ENCODE results near the gene INS. TPM values are rescaled to one million over a fixed set of nuclear protein-coding genes. Genes with fewer than 3 reads are reported as not detected.
A peak's percentile ranks its signal among the peaks of the same experiment; 100 is the strongest.

Gene INS
- not detected for total RNA-seq

DNA sequence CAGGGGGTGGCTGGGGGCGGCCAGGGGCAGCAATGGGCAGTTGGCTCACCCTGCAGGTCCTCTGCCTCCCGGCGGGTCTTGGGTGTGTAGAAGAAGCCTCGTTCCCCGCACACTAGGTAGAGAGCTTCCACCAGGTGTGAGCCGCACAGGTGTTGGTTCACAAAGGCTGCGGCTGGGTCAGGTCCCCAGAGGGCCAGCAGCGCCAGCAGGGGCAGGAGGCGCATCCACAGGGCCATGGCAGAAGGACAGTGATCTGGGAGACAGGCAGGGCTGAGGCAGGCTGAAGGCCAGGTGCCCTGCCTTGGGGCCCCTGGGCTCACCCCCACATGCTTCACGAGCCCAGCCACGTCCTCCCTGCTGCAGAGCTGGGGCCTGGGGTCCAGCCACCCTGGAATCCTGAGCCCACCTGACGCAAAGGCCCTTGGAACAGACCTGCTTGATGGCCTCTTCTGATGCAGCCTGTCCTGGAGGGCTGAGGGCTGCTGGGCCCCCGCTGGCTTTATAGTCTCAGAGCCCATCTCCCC lies at the start of gene INS:
INS (minus strand) TSS at position 474 of the 524 bp plus-strand sequence; CDS start at position 236, 238 bp downstream.
- ChIA-PET POLR2A (no interaction called here), CTCF (no interaction called here)
- H3K36me3 Mint-ChIP-seq (ENCODE audit: low read depth), result no peaks in the 10 kb centered on the region
- no peak for DNase-seq
- no peaks in the 10 kb centered on the region for H3K27me3 Mint-ChIP-seq
- no peak within 1 kb of the TSS for H3K4me3 Mint-ChIP-seq
- H3K9me3 Mint-ChIP-seq, result no peaks in the 10 kb centered on the region
- H3K27ac Mint-ChIP-seq, result no peak within 1 kb of the TSS
- no peaks in the 10 kb centered on the region for H3K4me1 Mint-ChIP-seq

DNA sequence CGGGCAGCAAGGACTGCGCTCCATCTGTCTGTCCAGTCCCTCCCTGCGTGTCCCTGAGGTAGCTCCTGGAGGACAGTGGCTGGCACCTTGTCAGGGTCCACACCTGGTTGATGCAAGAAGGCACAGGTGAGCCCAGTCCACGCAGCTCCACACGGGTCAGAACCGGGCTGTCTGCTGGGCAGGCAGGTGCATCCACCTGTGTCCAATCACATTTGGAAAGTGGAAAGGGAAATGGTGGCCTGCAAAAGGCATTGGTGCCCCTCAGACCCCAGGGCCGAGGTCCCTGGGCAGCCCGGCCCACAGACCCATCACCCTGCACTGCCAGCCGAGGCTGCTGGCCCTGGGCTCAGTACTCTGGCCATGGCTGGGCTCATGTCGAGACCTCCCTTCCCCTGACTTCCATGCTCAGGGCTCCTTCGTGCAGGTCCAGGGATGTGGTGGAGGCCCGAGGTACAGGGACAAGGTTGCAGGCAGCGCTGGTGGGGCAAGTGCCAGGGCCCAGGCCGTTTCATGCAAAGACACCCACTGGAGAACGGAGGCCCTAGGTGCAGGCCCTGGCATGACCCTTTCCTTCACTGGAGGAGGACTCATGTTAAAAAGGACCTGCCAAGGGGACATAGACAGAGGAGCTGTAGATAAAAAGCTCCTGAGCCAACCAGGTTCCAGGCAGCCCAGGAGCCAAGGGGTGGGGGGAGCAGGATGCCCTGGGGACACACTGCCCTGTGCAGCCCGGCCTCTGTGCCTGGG lies 49.5 kb upstream of the INS start:
- H3K27me3 Mint-ChIP-seq, result no peaks in the 10 kb centered on the region
- ChIA-PET POLR2A (no interaction called here), CTCF (interaction anchor here (0.5 kb wide), 1 partner anchor 92 kb away, joined by 3 read pairs; no protein-coding TSS in a partner anchor)

DNA sequence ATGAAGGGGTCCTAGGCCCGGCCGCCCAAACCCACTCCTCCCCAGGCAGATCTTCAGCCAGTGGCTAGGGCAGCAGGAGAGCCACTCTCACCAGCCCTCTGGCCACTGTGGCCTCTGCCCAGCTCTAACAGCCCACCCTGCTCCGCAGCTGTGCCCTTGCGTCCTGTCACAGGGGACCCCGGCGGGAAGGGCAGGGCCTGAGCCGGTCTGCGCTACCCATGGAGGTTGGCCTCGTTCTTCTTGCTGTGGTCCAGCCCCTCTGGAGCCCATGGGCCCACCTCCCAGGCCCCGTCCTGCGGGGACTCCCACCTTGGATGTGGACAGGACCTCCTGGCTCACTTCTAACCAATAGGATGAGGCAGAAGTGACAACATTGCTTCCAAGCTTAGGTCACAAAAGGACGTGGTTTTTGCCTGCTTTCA lies 48.9 kb upstream of the INS start:
- Mint-ChIP-seq H3K27me3 (no peaks in the 10 kb centered on the region), H3K4me1 (peaks cover 19% of the 10 kb centered on the region), H3K9me3 (no peaks in the 10 kb centered on the region), H3K27ac (no peak overlapping the region), H3K36me3 (ENCODE audit: low read depth) (no peaks in the 10 kb centered on the region), H3K4me3 (no peak overlapping the region)
- ChIA-PET POLR2A (no interaction called here), CTCF (interaction anchor here (0.5 to 1.2 kb wide), 2 partner anchors 93 to 95 kb away, joined by 3 read pairs; no protein-coding TSS in a partner anchor)
- DNase-seq, result no peak

More for the DNA sequence above, 49.5 kb upstream of the INS start:
- no peak overlapping the region for H3K4me3 Mint-ChIP-seq
- peak; percentile 6 for DNase-seq
- no peak overlapping the region for H3K27ac Mint-ChIP-seq
- H3K4me1 Mint-ChIP-seq, result peaks cover 19% of the 10 kb centered on the region
- H3K36me3 Mint-ChIP-seq (ENCODE audit: low read depth), result no peaks in the 10 kb centered on the region
- H3K9me3 Mint-ChIP-seq, result no peaks in the 10 kb centered on the region

DNA sequence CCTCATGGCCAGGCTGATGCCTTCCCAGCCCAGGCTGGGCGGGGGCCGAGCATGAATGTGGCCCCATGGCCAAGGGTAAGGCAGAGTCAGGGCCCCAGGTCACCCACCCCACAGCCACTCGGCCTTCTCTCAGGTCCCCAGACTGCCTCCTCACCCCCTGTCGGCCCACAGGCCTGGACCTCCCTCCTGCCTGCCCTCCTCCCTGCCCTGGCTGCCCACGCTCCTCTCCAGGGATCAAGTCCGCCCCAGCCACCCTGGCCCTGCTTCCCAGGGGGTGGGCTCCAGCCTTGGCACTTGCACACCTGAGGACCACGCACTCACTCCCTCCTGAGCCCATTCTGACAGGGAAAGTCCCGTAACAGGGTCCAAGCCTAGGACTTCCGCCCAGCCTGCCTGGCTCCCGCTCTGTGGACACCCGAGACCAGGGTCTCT lies 48.4 kb upstream of the INS start:
- Mint-ChIP-seq H3K9me3 (no peaks in the 10 kb centered on the region), H3K27me3 (no peaks in the 10 kb centered on the region), H3K4me3 (no peak overlapping the region), H3K27ac (no peak overlapping the region), H3K36me3 (ENCODE audit: low read depth) (no peaks in the 10 kb centered on the region), H3K4me1 (peaks cover 15% of the 10 kb centered on the region)
- ChIA-PET POLR2A (no interaction called here), CTCF (interaction anchor here (1.2 to 1.4 kb wide), 2 partner anchors 95 to 211 kb away, joined by 3 read pairs; no protein-coding TSS in a partner anchor)
- no peak for DNase-seq

DNA sequence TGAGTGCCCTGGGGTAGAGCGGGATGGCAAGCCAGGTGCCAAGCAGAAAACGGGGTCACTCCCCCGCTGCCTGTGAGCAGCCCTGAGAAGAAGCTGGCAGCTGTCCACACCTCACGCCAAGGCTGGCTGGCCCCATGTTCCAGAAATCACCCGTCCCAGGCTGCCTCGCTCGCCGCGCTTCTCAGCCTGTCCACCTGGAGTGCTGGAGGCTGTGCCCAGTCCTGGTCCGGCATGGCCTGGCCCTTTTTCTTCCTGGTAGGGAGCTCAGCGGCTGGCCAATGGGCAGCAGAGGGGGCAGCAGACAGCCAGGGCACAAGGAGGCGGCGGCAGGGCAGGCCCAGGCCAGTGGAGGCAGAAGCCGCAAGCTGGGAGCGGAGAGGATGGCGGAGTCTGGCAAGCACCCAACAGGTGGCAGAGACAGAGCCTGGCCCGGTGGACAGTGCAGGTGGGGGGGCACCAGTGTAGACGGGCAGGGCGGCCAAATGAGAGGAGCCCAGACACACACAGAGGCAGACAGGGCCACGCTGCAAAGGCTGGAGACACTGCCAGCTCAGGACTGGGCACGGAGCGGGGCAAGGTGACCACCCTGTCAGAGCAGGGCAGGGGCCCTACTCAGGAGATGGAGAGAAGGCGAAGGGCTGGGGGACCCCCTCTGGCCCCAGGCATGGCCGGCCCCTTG lies 47.8 kb upstream of the INS start:
- Mint-ChIP-seq H3K4me3 (no peak overlapping the region), H3K27ac (no peak overlapping the region), H3K36me3 (ENCODE audit: low read depth) (no peaks in the 10 kb centered on the region), H3K9me3 (no peaks in the 10 kb centered on the region), H3K4me1 (peaks cover 10% of the 10 kb centered on the region), H3K27me3 (no peaks in the 10 kb centered on the region)
- DNase-seq, result peak; percentile 4
- POLR2A ChIA-PET, result no interaction called here
- CTCF ChIA-PET, result interaction anchor here (0.7 to 1.4 kb wide), 3 partner anchors 61 to 212 kb away, joined by 3 read pairs; no protein-coding TSS in a partner anchor

DNA sequence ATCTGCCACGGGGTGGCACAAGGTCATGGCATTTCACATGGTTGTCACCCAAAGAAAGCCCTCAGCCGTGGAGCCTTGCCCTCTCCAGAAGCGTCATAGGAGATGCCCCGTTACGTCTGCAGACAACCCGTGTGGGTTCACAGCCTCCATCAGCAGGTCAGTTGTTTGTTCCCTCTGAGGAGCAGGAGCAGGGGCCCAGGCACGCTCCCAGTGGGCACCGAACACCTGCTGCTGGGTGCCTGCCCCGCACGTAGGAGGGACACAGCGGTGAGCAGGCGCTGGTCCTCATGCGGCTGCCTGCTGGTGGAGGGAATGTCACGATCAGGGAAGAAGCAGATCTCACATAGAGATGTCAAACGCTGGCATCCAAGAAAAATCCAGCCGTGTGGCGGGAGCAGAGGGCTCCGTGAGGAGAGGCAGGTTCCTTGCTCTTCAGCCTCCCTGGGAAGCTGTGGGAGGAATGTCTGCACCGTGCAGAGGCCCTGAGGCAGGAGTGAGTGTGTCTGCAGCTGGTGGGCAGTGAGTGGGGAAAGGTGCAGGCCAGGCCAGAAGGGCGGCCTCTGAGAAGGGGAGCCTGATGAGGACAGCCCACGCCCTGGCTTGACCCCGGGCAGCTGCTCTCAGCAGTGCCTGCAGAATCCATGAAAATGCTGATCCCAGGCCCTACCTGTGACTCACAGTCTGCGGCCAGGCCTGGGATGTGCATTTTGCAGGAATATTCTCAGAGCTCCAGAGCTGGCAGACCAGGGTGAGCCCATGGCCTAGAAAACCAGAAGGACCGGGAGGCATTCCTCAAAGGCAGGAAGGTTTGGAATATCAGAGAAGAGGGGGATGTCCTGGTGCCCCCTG lies 47.0 kb upstream of the INS start:
- DNase-seq, result peak; percentile 1
- ChIA-PET POLR2A (no interaction called here), CTCF (interaction anchor here (0.7 to 1.4 kb wide), 2 partner anchors 62 to 213 kb away, joined by 3 read pairs; no protein-coding TSS in a partner anchor)
- Mint-ChIP-seq H3K36me3 (ENCODE audit: low read depth) (no peaks in the 10 kb centered on the region), H3K4me1 (peaks cover 3% of the 10 kb centered on the region), H3K27ac (no peak overlapping the region), H3K9me3 (no peaks in the 10 kb centered on the region), H3K27me3 (no peaks in the 10 kb centered on the region), H3K4me3 (no peak overlapping the region)

DNA sequence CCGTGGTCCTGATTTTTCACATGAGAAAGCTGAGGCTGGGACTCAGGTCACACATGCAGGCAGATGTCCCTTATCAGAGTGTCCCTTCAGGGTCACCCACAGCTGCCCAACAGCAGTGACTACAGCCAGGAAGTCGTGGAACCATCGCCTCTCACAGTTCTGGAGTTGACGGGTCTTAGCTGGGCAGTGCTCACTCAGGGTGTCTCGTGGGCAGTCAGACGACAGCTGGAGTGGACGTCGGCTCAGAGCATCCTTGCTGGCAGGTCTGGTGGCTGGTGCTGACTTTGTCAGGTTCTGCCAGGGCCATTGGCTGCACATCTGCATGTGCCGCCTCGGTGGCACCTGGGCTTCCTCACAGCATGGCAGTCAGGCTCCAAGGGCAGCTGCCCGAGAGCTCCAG lies 46.2 kb upstream of the INS start:
- Mint-ChIP-seq H3K27ac (no peak overlapping the region), H3K4me1 (peaks cover under 1% of the 10 kb centered on the region), H3K36me3 (ENCODE audit: low read depth) (no peaks in the 10 kb centered on the region), H3K27me3 (no peaks in the 10 kb centered on the region), H3K4me3 (no peak overlapping the region), H3K9me3 (no peaks in the 10 kb centered on the region)
- CTCF ChIA-PET, result no interaction called here
- DNase-seq, result no peak
- POLR2A ChIA-PET, result no interaction called here

DNA sequence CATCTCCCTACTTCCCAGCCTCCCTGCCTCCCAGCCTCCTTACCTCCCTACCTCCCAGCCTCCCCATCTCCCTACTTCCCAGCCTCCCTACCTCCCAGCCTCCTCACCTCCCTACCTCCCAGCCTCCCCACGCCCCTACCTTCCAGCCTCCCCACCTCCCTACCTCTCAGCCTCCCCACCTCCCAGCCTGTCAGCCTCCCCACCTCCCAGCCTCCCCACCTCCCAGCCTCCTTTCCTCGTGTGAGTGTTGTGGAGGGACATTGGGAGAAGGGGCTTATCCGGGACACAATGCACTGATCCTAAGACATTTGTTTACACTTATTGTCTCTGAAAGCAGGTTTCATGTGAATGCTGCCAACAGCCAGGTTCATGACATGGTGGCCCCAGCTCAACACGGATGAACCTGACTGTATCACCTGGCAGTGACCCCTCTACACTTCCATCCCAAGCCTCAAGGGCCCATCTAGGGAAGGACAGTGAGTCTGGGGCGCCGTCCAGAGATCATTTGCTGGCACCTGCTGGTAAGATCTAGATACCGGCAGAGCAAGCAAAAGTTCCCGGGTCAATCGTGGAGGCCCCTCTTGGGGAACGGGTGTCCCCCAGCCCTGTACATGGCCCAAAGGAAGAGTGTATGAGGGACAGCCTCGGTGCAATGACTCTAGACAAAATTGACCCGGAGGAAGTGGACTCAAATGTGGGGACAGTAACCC lies 45.1 kb upstream of the INS start:
- H3K27ac Mint-ChIP-seq, result no peak overlapping the region
- H3K4me1 Mint-ChIP-seq, result no peaks in the 10 kb centered on the region
- H3K9me3 Mint-ChIP-seq, result no peaks in the 10 kb centered on the region
- H3K36me3 Mint-ChIP-seq (ENCODE audit: low read depth), result no peaks in the 10 kb centered on the region
- POLR2A ChIA-PET, result no interaction called here
- CTCF ChIA-PET, result no interaction called here
- no peak overlapping the region for H3K4me3 Mint-ChIP-seq
- no peaks in the 10 kb centered on the region for H3K27me3 Mint-ChIP-seq
- DNase-seq, result no peak

DNA sequence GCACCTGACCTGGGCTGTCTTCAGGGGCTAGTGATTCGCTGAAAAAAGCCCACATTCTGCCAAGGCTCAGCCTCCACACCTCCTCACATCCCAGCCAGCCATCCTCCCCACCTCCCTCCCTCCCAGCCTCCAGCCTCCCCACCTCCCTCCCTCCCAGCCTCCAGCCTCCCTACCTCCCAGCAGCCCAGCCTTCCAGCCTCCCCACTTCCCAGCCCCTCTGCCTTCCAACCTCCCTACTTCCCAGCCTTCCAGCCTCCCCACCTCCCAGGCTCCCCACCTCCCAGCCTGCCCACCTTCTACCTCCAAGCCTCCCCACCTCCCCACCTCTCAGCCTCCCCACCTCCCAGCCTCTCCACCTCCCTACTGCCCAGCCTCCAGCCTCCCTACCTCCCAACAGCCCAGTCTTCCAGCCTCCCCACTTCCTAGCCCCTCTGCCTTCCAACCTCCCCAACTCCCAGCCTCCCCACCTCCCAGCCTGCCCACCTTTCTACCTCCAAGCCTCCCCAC lies 44.3 kb upstream of the INS start:
- ChIA-PET POLR2A (no interaction called here), CTCF (no interaction called here)
- H3K9me3 Mint-ChIP-seq, result no peaks in the 10 kb centered on the region
- H3K27ac Mint-ChIP-seq, result no peak overlapping the region
- H3K4me3 Mint-ChIP-seq, result no peak overlapping the region
- DNase-seq, result no peak
- H3K36me3 Mint-ChIP-seq (ENCODE audit: low read depth), result no peaks in the 10 kb centered on the region
- H3K4me1 Mint-ChIP-seq, result no peaks in the 10 kb centered on the region
- no peaks in the 10 kb centered on the region for H3K27me3 Mint-ChIP-seq

DNA sequence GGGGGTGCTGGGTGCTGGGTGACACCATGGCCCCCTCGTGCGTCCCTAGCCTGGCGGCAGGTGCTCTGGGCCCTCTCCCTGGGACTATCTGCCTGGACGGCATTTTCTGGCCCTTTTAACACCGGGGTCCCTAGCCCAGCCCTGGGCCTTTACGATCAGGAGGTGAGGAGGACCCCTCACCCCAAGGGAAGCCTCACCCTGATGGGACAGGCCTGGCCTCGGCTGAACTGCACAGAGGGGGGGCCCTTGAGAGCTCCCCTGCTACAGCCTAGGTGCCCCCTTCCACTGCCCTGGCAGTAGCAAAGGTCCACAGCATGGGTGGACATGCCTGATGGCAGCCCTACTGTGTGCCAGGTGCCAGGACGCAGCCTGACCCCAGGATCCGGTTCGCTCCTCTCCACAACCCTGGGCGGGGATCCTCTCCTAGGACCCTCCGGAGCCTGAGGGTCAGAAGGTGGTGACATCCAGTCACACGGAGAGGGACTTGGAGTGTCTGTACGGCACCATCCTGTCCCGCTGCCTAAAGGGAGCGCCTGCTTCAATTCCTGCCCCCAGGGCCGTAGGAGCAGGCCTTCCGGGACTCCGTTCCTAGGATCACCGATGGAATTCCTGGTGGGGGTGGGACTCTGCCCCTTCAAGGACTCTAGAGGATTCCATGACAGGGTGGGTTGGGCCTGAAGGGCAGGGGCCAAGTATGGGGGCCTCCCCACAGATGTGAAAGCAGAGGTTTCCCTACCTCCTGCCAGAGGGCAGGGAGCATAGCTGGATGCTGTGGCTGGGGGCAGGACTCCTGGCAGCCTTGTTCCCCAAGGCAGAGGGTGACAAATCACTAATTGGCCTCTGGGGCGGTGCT lies 43.6 kb upstream of the INS start:
- Mint-ChIP-seq H3K27me3 (no peaks in the 10 kb centered on the region), H3K9me3 (no peaks in the 10 kb centered on the region), H3K4me3 (no peak overlapping the region), H3K27ac (no peak overlapping the region), H3K4me1 (no peaks in the 10 kb centered on the region), H3K36me3 (ENCODE audit: low read depth) (no peaks in the 10 kb centered on the region)
- ChIA-PET CTCF (no interaction called here), POLR2A (no interaction called here)
- DNase-seq, result no peak

DNA sequence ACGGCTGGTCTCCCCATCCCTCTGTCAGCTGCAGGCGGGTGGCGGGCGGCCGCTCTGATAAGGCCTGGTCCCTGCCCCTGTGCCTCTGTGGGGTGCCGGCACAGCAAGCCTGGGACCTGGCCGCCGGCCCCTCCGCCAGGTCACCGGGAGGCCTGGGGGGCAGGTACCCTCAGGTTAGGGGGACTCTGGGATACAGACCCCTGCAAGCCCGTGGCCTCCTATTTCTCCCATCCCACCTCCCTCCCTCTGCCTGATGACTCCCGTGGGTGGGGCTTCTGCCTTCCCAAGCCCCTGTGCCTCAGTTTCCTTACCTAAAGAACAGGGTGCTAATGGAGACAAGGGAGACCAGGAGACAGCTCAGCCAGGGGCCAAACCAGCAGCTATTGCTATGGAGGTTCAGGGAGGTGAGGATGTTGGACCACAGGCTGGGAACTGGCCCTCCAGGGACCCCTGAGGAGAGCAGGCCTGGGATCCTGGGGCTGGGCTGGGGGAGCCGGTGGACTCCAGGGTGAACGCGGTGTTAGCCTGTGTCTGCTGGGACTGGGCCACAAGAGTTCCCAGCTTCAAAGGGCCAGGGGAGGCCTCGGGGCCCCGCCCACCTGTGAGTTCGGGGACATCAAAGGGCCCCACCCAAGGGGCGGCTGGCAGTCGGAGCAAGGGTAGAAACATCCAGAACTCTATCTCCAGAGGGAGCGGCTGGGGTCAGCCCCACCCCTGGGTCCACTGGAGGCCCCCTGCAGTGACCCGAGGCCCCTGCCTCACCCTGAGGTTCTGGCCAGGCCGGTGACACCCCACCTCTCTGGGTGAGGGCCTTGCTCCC lies 42.6 kb upstream of the INS start:
- H3K27ac Mint-ChIP-seq, result no peak overlapping the region
- POLR2A ChIA-PET, result no interaction called here
- no peak overlapping the region for H3K4me3 Mint-ChIP-seq
- no peaks in the 10 kb centered on the region for H3K9me3 Mint-ChIP-seq
- no peak for DNase-seq
- CTCF ChIA-PET, result no interaction called here
- no peaks in the 10 kb centered on the region for H3K36me3 Mint-ChIP-seq (ENCODE audit: low read depth)
- no peaks in the 10 kb centered on the region for H3K4me1 Mint-ChIP-seq
- no peaks in the 10 kb centered on the region for H3K27me3 Mint-ChIP-seq

Measured in activated CD4-positive, alpha-beta T cell treated with anti-CD3 and anti-CD28 coated beads, Interleukin-2, amount 10 ng/mL, durations not matched to agents 7 days and 5 days (primary cell).